Testis (tissue), 2 donors: ENCODE measurements around the gene SCAPER.

Source experiments
- POLR2A ChIP-seq: fragments of 450-650 bp; IDR thresholded peaks from one replicate; pipeline ENCODE4 v1.6.1; 2017; ENCODE audit warnings: antibody characterized with exemption, mild to moderate bottlenecking, moderate library complexity
- TF ChIP-seq, protein P1 (sequence below), 3 experiments: fragments of 450-650 bp in 2 of 3; fragments of 200-600 bp in 1 of 3; sonication (generic) in 1 of 3; IDR thresholded peaks; one replicate each; pipeline ENCODE4 v1.5.1; 2016 to 2019; ENCODE audit warnings: antibody characterized with exemption in 3 of 3, mild to moderate bottlenecking in 2 of 3, moderate library complexity in 1 of 3

DNA sequence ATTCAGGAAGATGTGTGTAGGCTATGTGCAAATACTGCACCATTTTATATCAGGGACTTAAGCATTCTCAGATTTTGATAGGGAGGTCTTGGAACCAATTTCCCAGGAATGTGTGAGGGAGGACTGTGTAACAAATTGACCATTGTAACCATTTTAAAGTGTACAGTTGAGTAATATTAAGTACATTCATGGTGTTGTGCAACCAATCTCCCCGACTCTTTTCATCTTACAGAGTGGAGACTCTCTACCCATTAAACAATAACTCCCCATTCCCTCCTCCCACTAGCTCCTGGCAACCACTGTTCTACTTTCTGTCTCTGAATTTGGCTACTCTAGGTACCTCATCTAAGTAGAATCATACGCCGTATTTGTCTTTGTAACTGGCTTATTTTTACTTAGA, 31.5 kb upstream of the SCAPER start:
- TF ChIP-seq, protein P1, sequence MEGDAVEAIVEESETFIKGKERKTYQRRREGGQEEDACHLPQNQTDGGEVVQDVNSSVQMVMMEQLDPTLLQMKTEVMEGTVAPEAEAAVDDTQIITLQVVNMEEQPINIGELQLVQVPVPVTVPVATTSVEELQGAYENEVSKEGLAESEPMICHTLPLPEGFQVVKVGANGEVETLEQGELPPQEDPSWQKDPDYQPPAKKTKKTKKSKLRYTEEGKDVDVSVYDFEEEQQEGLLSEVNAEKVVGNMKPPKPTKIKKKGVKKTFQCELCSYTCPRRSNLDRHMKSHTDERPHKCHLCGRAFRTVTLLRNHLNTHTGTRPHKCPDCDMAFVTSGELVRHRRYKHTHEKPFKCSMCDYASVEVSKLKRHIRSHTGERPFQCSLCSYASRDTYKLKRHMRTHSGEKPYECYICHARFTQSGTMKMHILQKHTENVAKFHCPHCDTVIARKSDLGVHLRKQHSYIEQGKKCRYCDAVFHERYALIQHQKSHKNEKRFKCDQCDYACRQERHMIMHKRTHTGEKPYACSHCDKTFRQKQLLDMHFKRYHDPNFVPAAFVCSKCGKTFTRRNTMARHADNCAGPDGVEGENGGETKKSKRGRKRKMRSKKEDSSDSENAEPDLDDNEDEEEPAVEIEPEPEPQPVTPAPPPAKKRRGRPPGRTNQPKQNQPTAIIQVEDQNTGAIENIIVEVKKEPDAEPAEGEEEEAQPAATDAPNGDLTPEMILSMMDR (IDR thresholded peaks at IDR 0.05): no peak
- no peak for TF ChIP-seq POLR2A
